GM12891 (cell line): ENCODE results near the gene OR14K1.

Source experiments
- POLR2A ChIP-seq: IDR thresholded peaks from 2 replicates; pipeline ENCODE4 v1.6.1; 2011; ENCODE audit warnings: low read depth, low read length, control low read depth
- POLR2AphosphoS5 ChIP-seq: IDR thresholded peaks from 2 replicates; pipeline ENCODE4 v1.6.1; 2011; ENCODE audit warnings: low read depth, low read length, control low read depth

- TF ChIP-seq POLR2AphosphoS5 (no peak), POLR2A (no peak)
Observed at GRCh38 chr1:247769603-247770002, 31.2 kb downstream of the OR14K1 start.
